ENCODE measurements around the gene APLF.
"Not testable (repeated sequence)": the region's sequence is repeated elsewhere in the genome, so short reads cannot be mapped to it uniquely, and the experiment has no call there.

The APLF gene

DNA sequence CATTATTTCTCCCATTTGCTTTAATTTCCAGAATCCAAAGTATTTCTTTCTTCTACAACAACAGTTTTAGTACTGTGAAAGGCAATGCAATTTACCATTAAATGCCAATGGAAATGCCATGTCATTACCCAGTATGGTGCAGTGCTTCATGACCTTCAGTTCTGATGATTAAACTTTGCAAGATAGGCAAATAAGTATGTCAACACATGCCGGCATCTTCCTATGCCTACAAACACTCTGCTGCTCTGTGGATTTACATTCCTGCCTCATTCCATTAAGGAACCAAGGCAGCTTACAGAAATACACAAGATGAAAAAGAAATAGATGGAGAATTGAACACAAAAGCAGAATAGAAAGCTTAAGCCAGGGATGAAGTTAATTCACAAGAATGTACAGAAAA is 123.3 kb downstream of the APLF start:
- TF ChIP-seq, protein P1, sequence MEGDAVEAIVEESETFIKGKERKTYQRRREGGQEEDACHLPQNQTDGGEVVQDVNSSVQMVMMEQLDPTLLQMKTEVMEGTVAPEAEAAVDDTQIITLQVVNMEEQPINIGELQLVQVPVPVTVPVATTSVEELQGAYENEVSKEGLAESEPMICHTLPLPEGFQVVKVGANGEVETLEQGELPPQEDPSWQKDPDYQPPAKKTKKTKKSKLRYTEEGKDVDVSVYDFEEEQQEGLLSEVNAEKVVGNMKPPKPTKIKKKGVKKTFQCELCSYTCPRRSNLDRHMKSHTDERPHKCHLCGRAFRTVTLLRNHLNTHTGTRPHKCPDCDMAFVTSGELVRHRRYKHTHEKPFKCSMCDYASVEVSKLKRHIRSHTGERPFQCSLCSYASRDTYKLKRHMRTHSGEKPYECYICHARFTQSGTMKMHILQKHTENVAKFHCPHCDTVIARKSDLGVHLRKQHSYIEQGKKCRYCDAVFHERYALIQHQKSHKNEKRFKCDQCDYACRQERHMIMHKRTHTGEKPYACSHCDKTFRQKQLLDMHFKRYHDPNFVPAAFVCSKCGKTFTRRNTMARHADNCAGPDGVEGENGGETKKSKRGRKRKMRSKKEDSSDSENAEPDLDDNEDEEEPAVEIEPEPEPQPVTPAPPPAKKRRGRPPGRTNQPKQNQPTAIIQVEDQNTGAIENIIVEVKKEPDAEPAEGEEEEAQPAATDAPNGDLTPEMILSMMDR (IDR thresholded peaks at IDR 0.05; ENCODE audit: extremely low read depth, missing control alignments), result no peak
- no peak for DNase-seq (ENCODE audit: low spot score)

DNA sequence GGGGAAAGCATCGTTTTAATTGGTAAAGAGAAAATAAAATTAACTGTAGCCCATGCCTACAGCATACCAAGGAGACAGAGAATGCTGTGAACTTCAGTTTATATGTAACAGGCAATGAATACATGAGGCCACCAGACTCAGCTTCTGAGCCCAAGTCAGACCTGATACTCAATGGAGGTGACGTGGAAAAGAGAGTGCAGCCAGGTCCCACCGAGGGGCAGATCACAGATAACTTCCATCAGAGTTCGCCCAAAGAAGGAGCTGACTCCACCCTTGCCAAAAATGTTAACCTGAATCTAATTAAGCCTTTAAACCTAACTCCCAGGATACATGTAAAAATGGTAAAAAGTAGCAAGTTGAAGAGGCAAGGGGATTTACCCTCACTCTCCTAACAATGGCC is 123.8 kb downstream of the APLF start:
- DNase-seq (ENCODE audit: low spot score), result no peak
- TF ChIP-seq, protein P1 (IDR thresholded peaks at IDR 0.05; ENCODE audit: extremely low read depth, missing control alignments), result no peak

DNA sequence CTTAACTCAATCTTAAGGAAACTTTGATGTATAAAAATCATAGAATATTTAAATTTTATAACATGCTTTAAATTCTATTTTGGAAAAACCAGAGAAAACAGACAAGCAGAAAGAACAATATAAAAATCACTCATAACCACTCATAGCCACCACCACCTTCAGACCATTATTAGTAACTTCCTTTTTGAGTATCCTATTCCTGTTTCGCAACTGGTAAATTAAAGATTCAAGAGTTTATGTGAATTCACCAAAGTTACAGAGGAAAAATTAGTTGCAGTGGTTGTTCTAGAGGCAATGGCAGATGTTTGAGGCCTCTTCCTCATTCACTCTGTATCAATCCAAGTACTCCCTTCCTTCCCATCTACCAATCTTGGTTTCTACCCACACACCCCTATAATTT is 126.7 kb downstream of the APLF start:
- DNase-seq (ENCODE audit: low spot score), result no peak
- TF ChIP-seq, protein P1 (IDR thresholded peaks at IDR 0.05; ENCODE audit: extremely low read depth, missing control alignments), result no peak

DNA sequence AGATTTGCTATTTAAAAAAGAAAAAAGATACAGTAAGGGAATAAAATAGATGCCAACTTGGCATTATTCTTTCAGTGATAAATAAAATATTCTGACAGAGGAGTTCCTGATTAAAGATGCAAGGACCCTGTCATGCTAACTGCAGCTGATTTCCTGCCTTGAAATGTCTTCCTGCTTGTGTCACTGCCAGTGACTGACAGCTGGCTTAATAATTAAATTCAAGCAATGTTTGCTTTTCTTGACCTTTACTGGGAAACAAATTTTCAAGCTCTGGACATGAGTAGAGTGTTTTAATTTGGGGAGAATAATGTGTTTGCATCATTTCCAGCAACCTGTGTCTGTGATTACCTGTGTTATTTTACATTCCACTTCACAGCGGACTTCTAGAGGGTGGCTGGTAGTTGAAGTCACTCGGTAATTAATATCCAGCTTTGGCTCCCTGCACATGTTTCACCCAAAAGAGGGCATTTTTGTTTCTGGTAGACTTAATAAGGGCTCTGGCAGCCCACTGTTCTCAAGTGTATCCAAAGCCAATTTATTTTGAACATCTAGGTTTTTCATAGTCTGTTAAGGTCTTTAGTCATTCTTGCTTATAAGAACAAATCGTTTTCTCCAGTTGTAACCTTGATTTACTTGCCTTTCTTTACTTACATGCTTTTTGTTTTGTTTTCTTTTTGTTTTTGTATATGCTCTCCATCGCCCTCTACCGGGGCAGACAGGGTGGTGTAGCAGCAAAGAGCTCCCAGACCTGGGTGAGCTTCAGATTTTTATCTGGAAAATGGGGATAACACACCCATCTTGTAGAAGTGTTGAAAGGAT is 127.5 kb downstream of the APLF start:
- TF ChIP-seq, protein P1 (IDR thresholded peaks at IDR 0.05; ENCODE audit: extremely low read depth, missing control alignments), result peak; percentile 82
- DNase-seq (ENCODE audit: low spot score), result peak; percentile 39

DNA sequence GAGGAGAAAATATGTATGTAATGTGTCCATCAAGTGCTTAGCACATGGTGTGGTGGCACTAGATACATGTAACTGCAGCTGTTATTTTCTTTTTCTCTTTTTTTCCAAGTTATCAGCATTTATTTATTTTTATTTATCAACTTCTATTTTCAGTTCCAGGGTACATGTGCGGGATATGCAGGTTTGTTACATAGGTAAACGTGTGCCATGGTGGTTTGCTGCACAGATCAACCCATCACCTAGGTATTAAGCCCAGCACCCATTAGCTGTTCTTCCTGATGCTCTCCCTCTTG is 128.1 kb downstream of the APLF start:
- not testable (repeated sequence) for DNase-seq (ENCODE audit: low spot score)

DNA sequence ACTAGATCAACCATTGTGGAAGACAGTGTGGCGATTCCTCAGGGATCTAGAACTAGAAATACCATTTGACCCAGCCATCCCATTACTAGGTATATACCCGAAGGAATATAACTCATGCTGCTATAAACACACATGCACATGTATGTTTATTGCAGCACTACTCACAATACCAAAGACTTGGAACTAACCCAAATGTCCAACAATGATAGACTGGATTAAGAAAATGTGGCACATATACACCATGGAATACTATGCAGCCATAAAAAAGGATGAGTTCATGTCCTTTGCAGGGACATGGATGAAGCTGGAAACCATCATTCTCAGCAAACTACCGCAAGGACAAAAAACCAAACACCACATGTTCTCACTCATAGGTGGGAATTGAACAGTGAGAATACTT is 133.1 kb downstream of the APLF start:
- not testable (repeated sequence) for DNase-seq (ENCODE audit: low spot score)

DNA sequence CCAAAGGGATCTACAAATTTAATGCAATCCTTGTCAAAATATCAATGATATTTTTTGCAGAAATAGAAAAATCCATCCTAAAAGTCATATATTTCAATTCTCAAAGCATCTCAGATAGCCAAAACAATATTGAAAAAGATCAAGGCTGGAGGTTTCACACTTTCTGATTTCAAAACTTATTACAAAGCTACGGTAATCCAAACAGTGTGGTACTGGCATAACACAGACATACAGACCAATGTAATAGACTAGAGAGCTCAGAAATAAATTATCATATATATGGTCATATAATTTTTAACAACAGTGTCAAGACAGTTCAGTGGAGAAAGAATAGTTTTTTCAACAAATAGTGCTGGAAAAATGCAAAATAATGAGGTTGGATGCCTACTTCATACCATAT is 135.7 kb downstream of the APLF start:
- TF ChIP-seq, protein P1 (IDR thresholded peaks at IDR 0.05; ENCODE audit: extremely low read depth, missing control alignments), result no peak
- DNase-seq (ENCODE audit: low spot score), result no peak

DNA sequence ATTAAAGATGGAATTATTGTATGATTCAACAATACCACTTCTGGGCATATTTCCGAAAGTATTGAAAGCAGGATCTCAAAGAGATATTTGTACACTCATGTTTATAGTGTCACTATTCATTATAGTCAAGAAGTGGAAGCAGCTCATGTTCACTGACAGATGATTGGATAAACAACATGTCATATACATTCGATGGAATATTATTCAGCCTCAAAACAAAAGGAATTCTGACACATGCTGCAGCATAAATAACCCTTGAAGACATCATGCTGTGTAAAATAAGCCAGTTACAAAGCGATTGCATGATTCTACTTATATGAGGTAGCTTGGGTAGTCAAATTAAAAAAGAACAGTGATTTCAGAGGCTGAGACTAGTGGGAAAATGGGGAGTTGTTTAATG is 136.7 kb downstream of the APLF start:
- no peak for DNase-seq (ENCODE audit: low spot score)
- TF ChIP-seq, protein P1 (IDR thresholded peaks at IDR 0.05; ENCODE audit: extremely low read depth, missing control alignments), result no peak

All from GM20000 (cell line).